Activated CD8-positive, alpha-beta memory T cell treated with anti-CD3 and anti-CD28 coated beads, Interleukin-2, amount 50 U/mL, for 4 hours (primary cell): Measurements from ENCODE around the gene UTP14A.
A peak's percentile ranks its signal among the peaks of the same experiment; 100 is the strongest.

Experiments
- DNase-seq: peaks from one replicate; pipeline ENCODE4 v3.0.0-alpha.2; 2020

UTP14A gene

GRCh38 chrX:129953881-129954280 lies 47.9 kb downstream of the UTP14A start:
- no peak for DNase-seq

DNA sequence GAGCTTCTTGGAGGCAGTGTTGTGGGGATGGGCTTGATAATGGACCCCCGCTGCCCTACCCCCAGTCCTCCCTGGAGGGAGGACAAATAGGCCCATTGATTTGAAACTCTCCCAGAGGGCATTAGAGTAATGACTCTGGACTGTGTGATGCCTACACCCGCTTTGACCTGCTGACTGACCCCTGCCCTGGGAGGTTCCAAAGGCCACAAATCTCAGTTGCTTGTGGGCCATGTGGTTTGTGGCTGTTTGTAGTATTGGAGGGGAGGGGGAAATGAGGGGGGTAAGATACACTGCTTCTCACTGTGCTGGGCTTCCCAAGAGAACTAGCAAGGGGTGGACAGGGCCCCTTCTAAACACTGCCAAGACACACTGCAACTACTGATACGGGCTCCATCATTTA lies 48.8 kb downstream of the UTP14A start:
- no peak for DNase-seq

- no peak for DNase-seq
Measured at GRCh38 chrX:129955682-129956081, 49.7 kb downstream of the UTP14A start.

DNA sequence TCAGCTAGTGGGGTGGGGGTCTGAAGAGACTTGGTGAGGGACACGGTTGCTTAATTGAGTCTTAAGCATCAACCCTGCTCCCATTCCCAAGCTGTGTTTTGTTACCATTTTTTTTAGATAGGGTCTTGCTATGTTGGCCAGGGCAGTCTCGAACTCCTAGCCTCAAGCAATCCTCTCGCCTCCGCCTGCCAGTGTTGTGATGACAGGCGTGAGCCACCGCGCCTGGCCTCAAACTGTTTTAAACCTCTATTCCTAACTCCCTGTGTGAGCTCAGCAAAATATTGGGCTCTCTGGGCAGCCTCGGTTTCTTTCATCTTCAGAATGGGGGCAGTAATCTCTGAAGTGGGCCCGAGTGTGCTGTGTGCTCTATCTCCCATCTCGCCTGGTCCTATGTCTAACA lies 50.2 kb downstream of the UTP14A start:
- DNase-seq = no peak

DNA sequence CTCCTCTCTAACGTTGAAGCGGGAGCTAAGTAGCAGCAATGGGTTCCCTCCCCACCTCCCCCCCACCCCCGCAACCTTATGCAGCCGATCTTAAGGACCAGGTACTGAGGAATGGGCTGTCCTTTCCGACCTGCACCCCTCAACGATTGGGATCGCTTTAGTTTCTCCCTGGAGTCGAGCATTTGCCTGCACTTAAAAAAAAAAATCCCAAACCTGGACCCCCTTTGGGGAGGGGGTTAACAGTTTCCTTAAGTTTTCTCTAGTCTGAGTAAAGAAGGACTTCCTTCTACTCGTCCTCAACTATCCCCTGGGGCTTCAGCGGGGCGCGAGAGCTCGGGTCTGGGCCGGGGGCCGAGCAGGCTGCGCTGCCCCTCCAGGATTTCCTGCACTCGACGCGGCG lies 50.8 kb downstream of the UTP14A start:
- no peak for DNase-seq

- peak; percentile 30 for DNase-seq
Measured at GRCh38 chrX:129957241-129958082, 51.5 kb downstream of the UTP14A start.

DNA sequence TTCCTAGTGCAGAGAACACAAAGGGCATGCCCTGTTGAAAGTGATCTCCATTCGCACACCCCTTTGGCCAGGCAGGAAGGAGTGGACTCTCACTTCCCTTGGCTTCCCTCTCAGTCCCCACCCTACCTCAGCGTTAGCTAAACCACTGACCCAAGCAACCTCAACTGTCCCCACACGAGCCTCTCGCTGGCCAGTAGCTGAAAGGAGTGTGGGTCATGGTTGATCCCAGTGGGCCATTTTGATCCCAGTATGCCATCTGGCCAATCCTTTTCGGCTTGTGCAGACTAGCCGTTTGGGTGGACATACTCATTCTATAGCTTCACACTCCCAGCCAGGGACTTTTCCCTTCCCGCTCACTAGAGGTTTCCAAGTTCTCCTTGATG lies 52.1 kb downstream of the UTP14A start:
- no peak for DNase-seq

DNA sequence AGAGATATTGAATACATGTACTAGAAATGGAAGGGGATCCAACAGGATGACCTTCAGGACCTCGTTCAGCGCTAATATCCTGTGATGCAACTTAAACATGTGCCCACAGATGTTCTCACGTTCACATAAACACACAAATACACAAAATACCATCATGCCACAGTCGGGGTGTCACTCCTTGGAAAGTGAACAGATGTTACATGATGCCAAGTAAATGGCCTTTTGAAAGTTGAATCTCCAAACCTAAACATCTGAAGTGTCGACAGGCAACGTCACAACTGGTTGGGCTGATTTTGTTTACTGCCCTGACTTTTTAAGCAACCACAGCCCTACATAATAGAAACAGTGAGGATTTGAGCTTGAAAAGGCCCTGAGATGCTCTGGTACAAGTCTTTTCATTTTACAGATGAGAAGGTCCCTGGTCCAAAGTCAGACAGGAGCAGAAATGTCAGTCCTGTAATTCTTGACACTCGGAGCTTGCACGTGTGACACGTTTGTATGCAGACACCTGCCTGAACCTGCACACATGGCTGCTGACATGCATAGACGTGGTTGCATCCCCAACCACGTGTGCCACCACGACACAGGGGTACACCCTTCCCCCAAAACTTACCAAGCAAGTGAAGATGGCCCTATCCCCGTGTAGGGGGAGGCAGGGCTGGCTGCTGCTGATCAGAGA lies 53.0 kb downstream of the UTP14A start:
- DNase-seq = no peak

GRCh38 chrX:129959493-129959832 lies 53.5 kb downstream of the UTP14A start:
- DNase-seq = no peak

- peak; percentile 55 for DNase-seq
Measured at GRCh38 chrX:129961180-129962083, 55.5 kb downstream of the UTP14A start.

GRCh38 chrX:129963729-129964128 lies 57.8 kb downstream of the UTP14A start:
- DNase-seq = no peak

DNA sequence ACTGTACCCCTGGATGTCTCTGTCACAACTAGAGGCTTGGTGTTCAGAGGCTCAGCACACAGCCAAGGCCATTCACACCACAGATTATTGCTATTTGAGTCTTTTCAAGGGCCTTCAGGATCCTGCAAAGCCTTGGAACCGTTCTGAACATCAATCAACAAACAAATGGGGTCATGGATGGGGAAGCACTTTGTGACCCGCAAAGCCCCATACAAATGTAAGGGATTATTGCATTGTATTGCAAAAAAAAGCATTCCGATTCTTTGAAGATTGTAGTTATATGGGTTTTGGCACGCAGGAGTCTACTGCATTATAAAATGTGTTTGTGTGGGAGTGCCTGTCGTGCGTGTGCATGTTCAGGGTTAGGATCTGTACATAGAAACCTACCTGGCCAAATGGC lies 59.2 kb downstream of the UTP14A start:
- DNase-seq = no peak

DNA sequence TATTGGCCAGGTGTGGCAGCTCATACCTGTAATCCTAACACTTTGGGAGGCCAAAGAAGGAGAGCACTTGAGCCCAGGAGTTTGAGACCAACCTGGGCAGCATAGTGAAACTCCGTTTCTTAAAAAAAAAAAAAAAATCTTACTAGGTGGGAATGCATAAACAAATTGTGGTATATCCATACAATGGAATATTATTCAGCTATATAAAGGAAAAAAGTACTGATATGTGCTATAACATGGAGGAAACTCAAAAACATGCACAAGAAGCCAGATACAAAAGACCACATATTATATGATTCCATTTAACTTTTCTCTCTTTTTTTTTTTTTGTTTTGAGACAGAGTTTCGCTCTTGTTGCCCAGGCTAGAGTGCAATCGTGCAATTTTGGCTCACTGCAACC lies 63.0 kb downstream of the UTP14A start:
- DNase-seq = no peak

- no peak for DNase-seq
Measured at GRCh38 chrX:129976441-129976840, 70.5 kb downstream of the UTP14A start.
